Gastrocnemius medialis (tissue), 4 donors: ENCODE measurements around the gene MRNIP.

Source experiments
- POLR2A ChIP-seq, 2 donors: fragments of 450-650 bp; IDR thresholded peaks; one replicate each; pipeline ENCODE4 v1.6.1; 2017; ENCODE audit warnings: antibody characterized with exemption in 2 of 2, mild to moderate bottlenecking in 2 of 2, moderate library complexity in 2 of 2
- TF ChIP-seq, protein P1 (sequence below), 5 experiments: fragments of 450-650 bp in 3 of 5; fragments of 200-600 bp in 2 of 5; sonication (generic) in 2 of 5; IDR thresholded peaks in 4 of 5; conservative IDR thresholded peaks in 1 of 5; 1 replicate in 4 of 5; 2 replicates in 1 of 5; pipeline ENCODE4 v1.5.1; 2016 to 2019; ENCODE audit warnings: antibody characterized with exemption in 5 of 5, mild to moderate bottlenecking in 3 of 5, moderate library complexity in 3 of 5

DNA sequence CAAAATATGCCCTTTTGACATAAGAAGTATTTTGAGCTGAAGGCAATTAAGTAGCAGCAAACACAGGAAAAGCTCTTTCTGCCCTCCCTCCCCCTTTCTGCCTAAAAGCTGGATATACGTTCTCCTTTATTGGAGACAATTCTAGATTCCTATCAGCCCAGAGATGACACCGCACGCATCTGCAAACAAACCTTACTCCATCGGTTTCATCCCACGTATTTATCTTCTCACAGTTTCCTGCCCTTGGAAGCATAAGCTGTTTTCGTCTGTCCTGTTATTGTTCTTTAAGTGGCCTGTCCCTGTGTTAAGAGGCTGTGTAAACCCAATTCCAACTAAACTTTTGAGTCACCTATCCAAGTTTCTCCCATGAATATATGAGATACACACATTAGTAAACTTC, 37.2 kb upstream of the MRNIP start:
- TF ChIP-seq, protein P1, sequence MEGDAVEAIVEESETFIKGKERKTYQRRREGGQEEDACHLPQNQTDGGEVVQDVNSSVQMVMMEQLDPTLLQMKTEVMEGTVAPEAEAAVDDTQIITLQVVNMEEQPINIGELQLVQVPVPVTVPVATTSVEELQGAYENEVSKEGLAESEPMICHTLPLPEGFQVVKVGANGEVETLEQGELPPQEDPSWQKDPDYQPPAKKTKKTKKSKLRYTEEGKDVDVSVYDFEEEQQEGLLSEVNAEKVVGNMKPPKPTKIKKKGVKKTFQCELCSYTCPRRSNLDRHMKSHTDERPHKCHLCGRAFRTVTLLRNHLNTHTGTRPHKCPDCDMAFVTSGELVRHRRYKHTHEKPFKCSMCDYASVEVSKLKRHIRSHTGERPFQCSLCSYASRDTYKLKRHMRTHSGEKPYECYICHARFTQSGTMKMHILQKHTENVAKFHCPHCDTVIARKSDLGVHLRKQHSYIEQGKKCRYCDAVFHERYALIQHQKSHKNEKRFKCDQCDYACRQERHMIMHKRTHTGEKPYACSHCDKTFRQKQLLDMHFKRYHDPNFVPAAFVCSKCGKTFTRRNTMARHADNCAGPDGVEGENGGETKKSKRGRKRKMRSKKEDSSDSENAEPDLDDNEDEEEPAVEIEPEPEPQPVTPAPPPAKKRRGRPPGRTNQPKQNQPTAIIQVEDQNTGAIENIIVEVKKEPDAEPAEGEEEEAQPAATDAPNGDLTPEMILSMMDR (IDR thresholded peaks at IDR 0.05 in 4 of 5, conservative IDR thresholded peaks at IDR 0.05 in 1 of 5), result no peak
- no peak for TF ChIP-seq POLR2A (IDR thresholded peaks at IDR 0.05)
